Neural progenitor cell (in vitro differentiated cells): Measurements from ENCODE around the gene ZFP82. TPM values are rescaled to one million over a fixed set of nuclear protein-coding genes. Genes with fewer than 3 reads are reported as not detected.

ENCODE experiments used
- DNase-seq: peaks from one replicate; pipeline ENCODE4 v3.0.0-alpha.2; 2016; ENCODE audit warnings: low spot score
- H2AFZ ChIP-seq: fragments of 200-600 bp; sonication (generic); replicated peaks from 2 replicates; pipeline ENCODE4 v1.6.1; 2016; ENCODE audit warnings: antibody characterized with exemption
- H3F3A ChIP-seq: fragments of 200-600 bp; sonication (generic); 2 replicates; pipeline ENCODE4 v1.6.1; 2016; ENCODE audit warnings: antibody characterized with exemption, low read depth
- H3K27ac ChIP-seq: fragments of 200-600 bp; sonication (generic); 2 replicates; pipeline ENCODE4 v1.5.1; 2016; ENCODE audit warnings: mild to moderate bottlenecking
- H3K27me3 ChIP-seq: fragments of 200-600 bp; sonication (generic); 2 replicates; pipeline ENCODE4 v1.6.1; 2016; ENCODE audit warnings: mild to moderate bottlenecking, moderate library complexity
- H3K36me3 ChIP-seq: fragments of 200-600 bp; sonication (generic); 2 replicates; pipeline ENCODE4 v1.5.1; 2016
- H3K4me1 ChIP-seq: fragments of 200-600 bp; sonication (generic); 2 replicates; pipeline ENCODE4 v1.6.1; 2016; ENCODE audit warnings: mixed run types
- H3K4me2 ChIP-seq: fragments of 200-600 bp; sonication (generic); 2 replicates; pipeline ENCODE4 v1.6.1; 2016
- H3K4me3 ChIP-seq: fragments of 200-600 bp; sonication (generic); 2 replicates; pipeline ENCODE4 v1.5.1; 2016
- H3K79me2 ChIP-seq: fragments of 200-600 bp; sonication (generic); 2 replicates; pipeline ENCODE4 v1.6.1; 2016; ENCODE audit warnings: low read depth
- H3K9ac ChIP-seq: fragments of 200-600 bp; sonication (generic); 2 replicates; pipeline ENCODE4 v1.6.1; 2016
- H3K9me3 ChIP-seq: fragments of 200-600 bp; sonication (generic); 2 replicates; pipeline ENCODE4 v1.5.1; 2016; ENCODE audit warnings: low read depth
- H4K20me1 ChIP-seq: fragments of 200-600 bp; sonication (generic); 2 replicates; pipeline ENCODE4 v1.6.1; 2016; ENCODE audit warnings: low read depth
- H3K27ac Mint-ChIP-seq: 3 replicates; pipeline ENCODE4 v1.8.0; 2021; ENCODE audit warnings: mixed read lengths
- H3K27me3 Mint-ChIP-seq: 2 replicates; pipeline ENCODE4 v1.8.0; 2022; ENCODE audit warnings: low read depth, mild to moderate bottlenecking, inconsistent platforms, moderate library complexity, mixed read lengths; ENCODE audit not compliant: insufficient read depth
- H3K36me3 Mint-ChIP-seq: 3 replicates; pipeline ENCODE4 v1.8.0; 2021; ENCODE audit warnings: mixed read lengths
- H3K4me1 Mint-ChIP-seq: 3 replicates; pipeline ENCODE4 v1.8.0; 2021; ENCODE audit warnings: mixed read lengths
- H3K4me3 Mint-ChIP-seq: 3 replicates; pipeline ENCODE4 v1.8.0; 2021; ENCODE audit warnings: mild to moderate bottlenecking, moderate library complexity, mixed read lengths
- H3K9me3 Mint-ChIP-seq: 3 replicates; pipeline ENCODE4 v1.8.0; 2020; ENCODE audit warnings: mixed read lengths
- EZH2 ChIP-seq: fragments of 200-600 bp; sonication (generic); IDR thresholded peaks from 2 replicates; pipeline ENCODE4 v1.6.1; 2017; ENCODE audit warnings: antibody characterized with exemption, mild to moderate bottlenecking, moderate library complexity
- EZH2phosphoT487 ChIP-seq: fragments of 200-600 bp; sonication (generic); IDR thresholded peaks from 2 replicates; pipeline ENCODE4 v1.6.1; 2017; ENCODE audit warnings: antibody characterized with exemption
- total RNA-seq: library from RNA; depleted of rRNA; stranded (reverse); fragments of >200 nt; gene quantifications from 2 replicates; pipeline ENCODE4 v1.2.3, GENCODE V29; 2015; ENCODE audit warnings: low replicate concordance
- TF ChIP-seq, protein P1 (sequence below): fragments of 200-600 bp; sonication (generic); IDR thresholded peaks from 2 replicates; pipeline ENCODE4 v1.5.1; 2017; ENCODE audit warnings: antibody characterized with exemption, mild to moderate bottlenecking

Gene ZFP82
- total RNA-seq, 1 donor from 2014 or later: 26.1 TPM

DNA sequence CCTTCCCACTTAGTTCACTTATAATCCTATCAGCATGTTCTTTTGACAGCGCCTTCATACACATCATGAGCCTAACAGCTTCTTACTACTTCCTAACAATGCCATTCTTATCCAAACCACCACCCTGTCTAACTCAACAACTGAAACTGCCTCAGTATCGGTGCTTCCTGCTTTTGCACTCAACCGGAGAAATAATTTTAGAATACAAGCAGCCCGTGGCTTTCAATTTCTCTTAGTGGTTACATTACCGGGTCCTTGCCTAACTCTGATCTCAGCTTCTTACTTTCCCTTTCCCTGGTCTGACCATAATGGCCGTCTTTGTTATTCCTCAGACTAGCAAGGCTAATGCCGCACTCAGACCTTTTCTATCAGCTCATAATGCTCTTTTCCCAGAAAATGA is 17.0 kb downstream of the ZFP82 start:
- no peak overlapping the region for H3K27ac ChIP-seq
- Mint-ChIP-seq H3K27me3 (no peaks in the 10 kb centered on the region), H3K9me3 (peaks cover 67% of the 10 kb centered on the region), H3K4me1 (no peaks in the 10 kb centered on the region), H3K36me3 (peaks cover 71% of the 10 kb centered on the region), H3K27ac (no peak overlapping the region), H3K4me3 (no peak overlapping the region)
- no peaks in the 10 kb centered on the region for H3K27me3 ChIP-seq
- H3K4me2 ChIP-seq: no peak overlapping the region
- no peak for DNase-seq
- H3K79me2 ChIP-seq: no peaks in the 10 kb centered on the region
- H3F3A ChIP-seq: no peaks in the 10 kb centered on the region
- no peak overlapping the region for H3K4me3 ChIP-seq
- no peaks in the 10 kb centered on the region for H3K4me1 ChIP-seq
- no peak overlapping the region for H3K9ac ChIP-seq
- H3K36me3 ChIP-seq: peaks cover 45% of the 10 kb centered on the region
- H3K9me3 ChIP-seq: peaks cover 12% of the 10 kb centered on the region
- no peaks in the 10 kb centered on the region for H4K20me1 ChIP-seq
- TF ChIP-seq, protein P1, sequence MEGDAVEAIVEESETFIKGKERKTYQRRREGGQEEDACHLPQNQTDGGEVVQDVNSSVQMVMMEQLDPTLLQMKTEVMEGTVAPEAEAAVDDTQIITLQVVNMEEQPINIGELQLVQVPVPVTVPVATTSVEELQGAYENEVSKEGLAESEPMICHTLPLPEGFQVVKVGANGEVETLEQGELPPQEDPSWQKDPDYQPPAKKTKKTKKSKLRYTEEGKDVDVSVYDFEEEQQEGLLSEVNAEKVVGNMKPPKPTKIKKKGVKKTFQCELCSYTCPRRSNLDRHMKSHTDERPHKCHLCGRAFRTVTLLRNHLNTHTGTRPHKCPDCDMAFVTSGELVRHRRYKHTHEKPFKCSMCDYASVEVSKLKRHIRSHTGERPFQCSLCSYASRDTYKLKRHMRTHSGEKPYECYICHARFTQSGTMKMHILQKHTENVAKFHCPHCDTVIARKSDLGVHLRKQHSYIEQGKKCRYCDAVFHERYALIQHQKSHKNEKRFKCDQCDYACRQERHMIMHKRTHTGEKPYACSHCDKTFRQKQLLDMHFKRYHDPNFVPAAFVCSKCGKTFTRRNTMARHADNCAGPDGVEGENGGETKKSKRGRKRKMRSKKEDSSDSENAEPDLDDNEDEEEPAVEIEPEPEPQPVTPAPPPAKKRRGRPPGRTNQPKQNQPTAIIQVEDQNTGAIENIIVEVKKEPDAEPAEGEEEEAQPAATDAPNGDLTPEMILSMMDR: no peak
- TF ChIP-seq EZH2phosphoT487 (no peak), EZH2 (no peak)
- no peak overlapping the region for H2AFZ ChIP-seq

DNA sequence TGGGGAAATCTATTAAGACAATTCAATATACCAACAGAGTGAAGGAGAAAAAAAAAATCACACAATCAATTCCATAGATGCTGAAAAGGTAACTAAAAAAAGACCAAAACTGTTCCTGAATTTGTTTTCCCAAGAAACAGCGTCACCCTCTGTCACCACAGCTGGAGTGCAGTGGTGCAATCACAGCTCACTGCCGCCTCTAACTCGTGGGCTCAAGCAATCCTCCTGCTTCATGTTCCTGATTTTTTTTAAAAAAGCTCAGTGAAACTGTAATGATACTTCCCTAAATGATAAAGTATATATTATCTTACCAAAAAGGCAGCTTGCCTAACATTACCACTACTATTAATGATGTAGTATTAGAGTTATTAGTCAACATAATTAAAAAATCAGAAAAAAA is 19.9 kb downstream of the ZFP82 start:
- H3K9me3 ChIP-seq: peaks cover 21% of the 10 kb centered on the region
- DNase-seq: no peak
- no peaks in the 10 kb centered on the region for H3K4me1 ChIP-seq
- H3K4me3 ChIP-seq: no peak overlapping the region
- Mint-ChIP-seq H3K36me3 (peaks cover 67% of the 10 kb centered on the region), H3K4me1 (no peaks in the 10 kb centered on the region), H3K27ac (no peak overlapping the region), H3K4me3 (no peak overlapping the region), H3K9me3 (peaks cover 67% of the 10 kb centered on the region), H3K27me3 (no peaks in the 10 kb centered on the region)
- no peaks in the 10 kb centered on the region for H3K27me3 ChIP-seq
- no peaks in the 10 kb centered on the region for H4K20me1 ChIP-seq
- no peak overlapping the region for H3K4me2 ChIP-seq
- H3K36me3 ChIP-seq: peaks cover 55% of the 10 kb centered on the region
- TF ChIP-seq, protein P1: no peak
- TF ChIP-seq EZH2 (no peak), EZH2phosphoT487 (no peak)
- no peak overlapping the region for H3K27ac ChIP-seq
- no peak overlapping the region for H3K9ac ChIP-seq
- peaks cover 2% of the 10 kb centered on the region for H3F3A ChIP-seq
- no peaks in the 10 kb centered on the region for H3K79me2 ChIP-seq
- H2AFZ ChIP-seq: no peak overlapping the region

DNA sequence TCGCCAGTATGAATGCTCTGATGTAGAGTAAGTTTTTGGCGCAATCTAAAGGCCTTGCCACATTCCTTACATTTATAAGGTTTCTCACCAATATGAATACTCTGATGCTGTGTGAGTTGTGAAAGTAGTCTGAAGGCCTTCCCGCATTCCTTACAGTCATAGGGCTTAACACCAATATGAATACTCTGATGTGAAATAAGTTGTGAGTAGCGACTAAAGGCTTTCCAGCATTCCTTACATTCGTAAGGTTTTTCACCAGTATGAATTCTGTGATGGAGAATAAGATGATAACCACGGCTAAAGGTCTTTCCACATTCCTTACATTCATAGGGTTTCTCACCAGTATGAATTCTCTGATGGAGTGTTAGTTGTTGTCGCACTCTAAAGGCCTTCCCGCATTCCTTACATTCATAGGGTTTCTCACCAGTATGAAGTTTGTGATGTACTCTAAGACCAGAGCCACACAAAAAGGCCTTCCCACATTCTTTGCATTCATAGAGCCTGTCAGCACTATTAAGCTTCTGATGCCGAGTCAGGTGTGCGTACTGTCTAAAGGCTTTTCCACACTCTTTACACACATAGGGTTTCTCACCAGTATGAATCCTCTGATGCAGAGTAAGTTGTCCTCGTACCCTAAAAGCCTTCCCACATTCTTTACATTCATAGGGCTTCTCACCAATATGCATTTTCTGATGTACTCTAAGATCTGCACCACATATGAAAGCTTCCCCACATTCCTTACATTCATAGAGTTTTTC is 25.3 kb downstream of the ZFP82 start:
- Histone ChIP-seq H3F3A (peaks cover 3% of the 10 kb centered on the region), H3K9me3 (peaks cover 46% of the 10 kb centered on the region), H2AFZ (no peak overlapping the region), H3K4me2 (no peak overlapping the region), H4K20me1 (no peaks in the 10 kb centered on the region), H3K9ac (no peak overlapping the region), H3K36me3 (peaks cover 60% of the 10 kb centered on the region), H3K4me1 (no peaks in the 10 kb centered on the region), H3K27ac (no peak overlapping the region), H3K4me3 (no peak overlapping the region), H3K27me3 (no peaks in the 10 kb centered on the region), H3K79me2 (no peaks in the 10 kb centered on the region)
- DNase-seq: no peak
- peaks cover 68% of the 10 kb centered on the region for H3K9me3 Mint-ChIP-seq
- H3K4me1 Mint-ChIP-seq: no peaks in the 10 kb centered on the region
- H3K4me3 Mint-ChIP-seq: no peak overlapping the region
- TF ChIP-seq EZH2phosphoT487: no peak
- TF ChIP-seq EZH2: no peak
- TF ChIP-seq, protein P1: no peak
- peaks cover 4% of the 10 kb centered on the region for H3K27me3 Mint-ChIP-seq
- H3K27ac Mint-ChIP-seq: no peak overlapping the region
- peaks cover 65% of the 10 kb centered on the region for H3K36me3 Mint-ChIP-seq
